Right lobe of liver (tissue), 4 donors: Measurements from ENCODE around the gene NUMA1.

ENCODE experiments used
- CTCF ChIP-seq, 4 donors: fragments of 200-600 bp in 3 of 4; fragments of 450-650 bp in 1 of 4; IDR thresholded peaks; one replicate each; pipeline versions ENCODE4 v1.5.1 to v1.8.0; 2016 to 2022; ENCODE audit warnings: antibody characterized with exemption in 4 of 4, mild to moderate bottlenecking in 2 of 4
- POLR2A ChIP-seq: fragments of 450-650 bp; IDR thresholded peaks from one replicate; pipeline ENCODE4 v1.6.1; 2017; ENCODE audit warnings: antibody characterized with exemption, mild to moderate bottlenecking
- donor health status: DM: no; HTN: no; CAD: no.
- donor health status: DM: no; HTN: no; CAD: no.
- donor health status: DM: no; HTN: yes; CAD: no.

- no peak for TF ChIP-seq CTCF (IDR thresholded peaks at IDR 0.05)
- no peak for TF ChIP-seq POLR2A
Observed at GRCh38 chr11:72112978-72113808, 32.9 kb upstream of the NUMA1 start.
